GM13976 (cell line): ENCODE results near the gene CRIP1.

Experiments
- DNase-seq: peaks from one replicate; pipeline ENCODE4 v3.0.0; 2012; ENCODE audit warnings: low spot score
- in situ Hi-C: fragments of 300-500 bp; cut with MboI; formaldehyde crosslinking; loops from one replicate; pipeline ENCODE4 v1.12.0; 2022; ENCODE audit warnings: low sequenced_read_pairs, mixed read lengths, inconsistent platforms; ENCODE audit not compliant: unreplicated experiment
- TF ChIP-seq, protein P1 (sequence below): IDR thresholded peaks from 2 replicates; pipeline ENCODE4 v1.5.1; 2012; ENCODE audit warnings: borderline replicate concordance, mild to moderate bottlenecking; ENCODE audit not compliant: insufficient read depth; ENCODE audit errors: extremely low read depth, missing control alignments, control extremely low read depth

The CRIP1 gene

DNA sequence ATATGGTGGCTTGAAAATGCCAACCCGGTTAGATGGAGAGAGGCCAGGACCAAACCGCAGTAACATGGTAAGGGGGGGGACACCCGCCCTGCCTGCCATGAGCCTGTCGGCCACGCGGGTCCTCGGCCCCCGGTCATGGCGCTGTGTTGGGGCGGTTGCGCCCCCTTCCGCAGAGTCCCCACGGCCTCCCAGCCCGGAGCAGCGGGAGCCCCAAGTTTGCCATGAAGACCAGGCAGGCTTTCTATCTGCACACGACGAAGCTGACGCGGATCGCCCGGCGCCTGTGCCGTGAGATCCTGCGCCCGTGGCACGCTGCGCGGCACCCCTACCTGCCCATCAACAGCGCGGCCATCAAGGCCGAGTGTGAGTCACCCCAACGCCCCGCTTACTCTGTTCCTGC is 22.2 kb upstream of the CRIP1 start:
- in situ Hi-C loops = no loop called here

GRCh38 chr14:105465209-105466031 is 21.3 kb upstream of the CRIP1 start:
- in situ Hi-C loops = no loop called here
- DNase-seq = no peak
- TF ChIP-seq, protein P1, sequence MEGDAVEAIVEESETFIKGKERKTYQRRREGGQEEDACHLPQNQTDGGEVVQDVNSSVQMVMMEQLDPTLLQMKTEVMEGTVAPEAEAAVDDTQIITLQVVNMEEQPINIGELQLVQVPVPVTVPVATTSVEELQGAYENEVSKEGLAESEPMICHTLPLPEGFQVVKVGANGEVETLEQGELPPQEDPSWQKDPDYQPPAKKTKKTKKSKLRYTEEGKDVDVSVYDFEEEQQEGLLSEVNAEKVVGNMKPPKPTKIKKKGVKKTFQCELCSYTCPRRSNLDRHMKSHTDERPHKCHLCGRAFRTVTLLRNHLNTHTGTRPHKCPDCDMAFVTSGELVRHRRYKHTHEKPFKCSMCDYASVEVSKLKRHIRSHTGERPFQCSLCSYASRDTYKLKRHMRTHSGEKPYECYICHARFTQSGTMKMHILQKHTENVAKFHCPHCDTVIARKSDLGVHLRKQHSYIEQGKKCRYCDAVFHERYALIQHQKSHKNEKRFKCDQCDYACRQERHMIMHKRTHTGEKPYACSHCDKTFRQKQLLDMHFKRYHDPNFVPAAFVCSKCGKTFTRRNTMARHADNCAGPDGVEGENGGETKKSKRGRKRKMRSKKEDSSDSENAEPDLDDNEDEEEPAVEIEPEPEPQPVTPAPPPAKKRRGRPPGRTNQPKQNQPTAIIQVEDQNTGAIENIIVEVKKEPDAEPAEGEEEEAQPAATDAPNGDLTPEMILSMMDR = no peak

More for the DNA sequence above, 22.2 kb upstream of the CRIP1 start:
- no peak for DNase-seq
- TF ChIP-seq, protein P1 = no peak

DNA sequence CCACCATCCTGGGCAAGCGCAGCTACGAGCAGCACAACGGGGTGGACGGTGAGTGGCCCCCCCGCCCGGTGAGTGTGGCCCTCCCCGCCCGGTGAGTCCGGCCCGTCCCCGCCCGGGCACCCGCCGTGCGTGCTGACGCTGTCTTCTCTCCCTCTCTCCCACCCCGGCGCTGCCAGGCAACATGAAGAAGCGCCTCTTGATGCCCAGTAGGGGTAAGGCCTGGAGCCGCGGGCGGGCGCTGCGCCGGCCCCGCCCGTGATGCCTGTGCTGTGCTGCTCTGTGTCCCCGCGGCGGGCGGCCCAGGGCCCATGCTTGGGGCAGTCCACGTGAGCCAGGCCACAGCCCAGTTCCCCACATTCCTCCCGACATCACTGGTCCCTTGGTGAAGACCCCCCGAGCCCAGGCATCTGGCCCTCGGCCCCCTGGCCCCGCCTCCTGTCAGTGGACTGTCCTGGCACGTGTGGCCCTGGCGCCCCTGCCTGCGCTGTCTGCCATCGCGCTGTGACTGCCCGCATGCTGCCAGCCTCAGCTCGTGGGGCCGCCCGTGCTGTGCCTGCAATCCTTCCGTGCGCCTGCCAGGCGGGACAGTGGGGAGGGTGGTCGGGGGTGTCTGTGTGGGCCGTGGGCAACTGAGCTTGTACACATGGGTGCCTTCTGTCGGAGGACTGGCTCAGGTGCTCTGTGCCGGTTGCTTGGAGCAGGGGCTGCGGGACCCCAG is 20.0 kb upstream of the CRIP1 start:
- no peak for DNase-seq
- TF ChIP-seq, protein P1 = no peak
- in situ Hi-C loops = no loop called here

DNA sequence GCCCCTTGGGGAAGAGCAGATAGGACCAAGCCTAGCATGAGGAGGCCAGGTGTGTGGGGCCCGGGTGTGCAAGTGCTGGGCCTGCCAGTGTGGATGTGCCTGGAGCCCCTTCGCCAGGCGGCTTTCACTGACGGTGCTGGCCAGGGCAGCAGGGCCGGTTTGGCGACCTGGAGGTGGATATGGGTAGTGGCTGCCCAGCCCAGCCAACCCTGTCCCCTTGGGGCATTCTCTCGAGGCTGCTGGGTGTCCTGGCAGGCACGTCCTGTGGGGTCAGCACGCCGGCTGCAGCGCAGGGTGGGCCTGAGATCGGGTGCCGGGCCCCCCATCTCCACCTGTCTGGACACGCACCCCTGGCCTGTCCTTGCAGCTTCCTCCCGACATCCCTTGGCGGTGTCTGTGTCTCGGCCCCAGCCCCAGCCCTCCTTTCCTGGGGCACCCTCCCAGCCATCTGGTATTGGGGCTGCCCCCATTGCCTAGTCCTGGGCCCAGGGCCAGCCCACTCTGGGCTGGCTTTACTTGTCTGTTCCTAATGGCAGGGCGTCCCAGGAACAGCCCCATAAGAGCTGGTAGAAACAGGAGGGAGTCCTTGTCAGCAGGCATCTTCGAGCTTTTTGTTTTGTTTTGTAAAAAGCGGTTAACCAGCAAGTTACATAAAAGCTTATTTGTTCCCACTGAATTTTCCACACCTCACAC is 19.3 kb upstream of the CRIP1 start:
- DNase-seq = no peak
- TF ChIP-seq, protein P1 = no peak
- in situ Hi-C loops = no loop called here

- DNase-seq = no peak
- in situ Hi-C loops = no loop called here
- TF ChIP-seq, protein P1 = no peak
These were observed 18.7 kb upstream of the CRIP1 start for GRCh38 chr14:105467942-105468471.

DNA sequence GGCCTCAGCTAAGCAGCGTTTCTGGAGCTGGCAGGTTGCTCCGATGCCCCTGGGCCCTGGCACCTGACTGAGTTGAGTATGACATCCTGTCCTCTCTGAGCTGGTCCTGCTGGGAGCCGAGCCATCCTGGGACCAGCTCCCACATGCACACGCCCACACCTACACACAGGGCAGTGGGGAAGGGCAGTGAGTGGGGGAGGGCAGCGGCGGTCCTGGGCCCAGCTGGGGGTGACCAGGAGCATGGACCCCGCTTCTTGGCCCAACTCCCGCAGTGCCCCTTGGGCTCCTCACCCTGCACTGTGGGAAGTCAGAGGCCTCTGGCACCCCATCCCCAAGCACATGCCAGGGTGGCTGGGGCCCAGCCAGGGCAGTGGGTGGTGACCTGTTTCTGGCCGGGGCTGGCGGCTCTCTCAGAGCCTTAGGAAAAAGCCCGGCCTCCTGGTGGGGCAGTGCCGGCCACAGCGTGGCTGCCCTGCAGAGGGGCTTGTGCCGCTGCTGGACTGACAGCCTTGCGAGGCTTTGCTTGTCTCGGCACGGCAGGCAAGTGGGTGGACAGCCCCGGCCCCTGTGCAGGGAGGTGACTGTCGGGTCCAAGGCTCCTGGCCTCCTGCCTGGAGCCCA is 18.0 kb upstream of the CRIP1 start:
- no peak for DNase-seq
- in situ Hi-C loops = no loop called here
- TF ChIP-seq, protein P1 = no peak
